Stimulated activated CD4-positive, alpha-beta T cell treated with anti-CD3 and anti-CD28 coated beads, Interleukin-4, amount 100 ng/mL, for 1 hour (primary cell): ENCODE measurements around the gene ITGAE.
"Not testable (repeated sequence)": the region's sequence is repeated elsewhere in the genome, so short reads cannot be mapped to it uniquely, and the experiment has no call there.

Experiments
- DNase-seq: peaks from one replicate; pipeline ENCODE4 v3.0.0-alpha.2; 2020

The ITGAE gene

GRCh38 chr17:3800362-3801271 lies at the start of gene ITGAE:
TSS of gene ITGAE (minus strand) at chr17:3801188. CDS start at chr17:3801144, 44 bp downstream.
- DNase-seq: no peak

- DNase-seq: no peak
Observed at GRCh38 chr17:3848229-3848835, 47.3 kb upstream of the ITGAE start.

- DNase-seq: no peak
Observed at GRCh38 chr17:3847165-3847670, 46.2 kb upstream of the ITGAE start.

GRCh38 chr17:3846437-3847164 lies 45.6 kb upstream of the ITGAE start:
- no peak for DNase-seq

GRCh38 chr17:3845621-3846436 lies 44.8 kb upstream of the ITGAE start, which contains the start of gene NCBP3:
TSS of gene NCBP3 (minus strand) at chr17:3846246. CDS start at chr17:3846223, 23 bp downstream.
- DNase-seq: peak; percentile 92

- peak; percentile 32 for DNase-seq
Observed at GRCh38 chr17:3845291-3845620, 44.3 kb upstream of the ITGAE start.

- not testable (repeated sequence) for DNase-seq
Observed at GRCh38 chr17:3844556-3844955, 43.6 kb upstream of the ITGAE start.

GRCh38 chr17:3843935-3844516 lies 43.0 kb upstream of the ITGAE start:
- peak; percentile 56 for DNase-seq

- DNase-seq: no peak
Observed at GRCh38 chr17:3838206-3838605, 37.2 kb upstream of the ITGAE start.

GRCh38 chr17:3836551-3836950 lies 35.6 kb upstream of the ITGAE start:
- no peak for DNase-seq

- DNase-seq: no peak
Observed at GRCh38 chr17:3835410-3836229, 34.6 kb upstream of the ITGAE start.

- no peak for DNase-seq
Observed at GRCh38 chr17:3834811-3835210, 33.8 kb upstream of the ITGAE start.

GRCh38 chr17:3828852-3829232 lies 27.9 kb upstream of the ITGAE start:
- no peak for DNase-seq

- no peak for DNase-seq
Observed at GRCh38 chr17:3828151-3828851, 27.3 kb upstream of the ITGAE start.

GRCh38 chr17:3827124-3827773 lies 26.3 kb upstream of the ITGAE start:
- peak; percentile 54 for DNase-seq

- DNase-seq: no peak
Observed at GRCh38 chr17:3826191-3826590, 25.2 kb upstream of the ITGAE start.

- no peak for DNase-seq
Observed at GRCh38 chr17:3821101-3821500, 20.1 kb upstream of the ITGAE start.

- DNase-seq: no peak
Observed at GRCh38 chr17:3818786-3819185, 17.8 kb upstream of the ITGAE start.

GRCh38 chr17:3817851-3818605 lies 17.0 kb upstream of the ITGAE start:
- no peak for DNase-seq
